Activated CD8-positive, alpha-beta memory T cell treated with anti-CD3 and anti-CD28 coated beads for 4 hours (primary cell): Measurements from ENCODE around the gene PRKG1.

Experiments
- DNase-seq, 2 donors: peaks; one replicate each; pipeline ENCODE4 v3.0.0-alpha.2; 2020; ENCODE audit warnings: low read depth in 2 of 2

The PRKG1 gene

GRCh38 chr10:51596695-51597094, 522.4 kb downstream of the PRKG1 start:
- no peak for DNase-seq

GRCh38 chr10:51599647-51600046, 525.4 kb downstream of the PRKG1 start:
- DNase-seq, result no peak

- no peak for DNase-seq
Measured at GRCh38 chr10:51602326-51602725, 528.0 kb downstream of the PRKG1 start.

- no peak for DNase-seq
Measured at GRCh38 chr10:51604579-51604978, 530.3 kb downstream of the PRKG1 start.

GRCh38 chr10:51606825-51607462, 532.7 kb downstream of the PRKG1 start:
- DNase-seq, result no peak

GRCh38 chr10:51607463-51607835, 533.2 kb downstream of the PRKG1 start:
- no peak for DNase-seq

- DNase-seq, result no peak
Measured at GRCh38 chr10:51608211-51608610, 533.9 kb downstream of the PRKG1 start.

GRCh38 chr10:51615764-51616298, 541.5 kb downstream of the PRKG1 start:
- no peak for DNase-seq

- no peak for DNase-seq
Measured at GRCh38 chr10:51617576-51618235, 543.4 kb downstream of the PRKG1 start.

- DNase-seq, result no peak
Measured at GRCh38 chr10:51619365-51619764, 545.1 kb downstream of the PRKG1 start.

GRCh38 chr10:51620131-51620530, 545.8 kb downstream of the PRKG1 start:
- no peak for DNase-seq

GRCh38 chr10:51624013-51624412, 549.7 kb downstream of the PRKG1 start:
- no peak for DNase-seq

- DNase-seq, result no peak
Measured at GRCh38 chr10:51629934-51630639, 555.8 kb downstream of the PRKG1 start.

GRCh38 chr10:51630640-51631005, 556.3 kb downstream of the PRKG1 start:
- DNase-seq, result no peak

GRCh38 chr10:51635436-51635835, 561.1 kb downstream of the PRKG1 start:
- no peak for DNase-seq

GRCh38 chr10:51638211-51638610, 563.9 kb downstream of the PRKG1 start:
- DNase-seq, result no peak

GRCh38 chr10:51638737-51639136, 564.5 kb downstream of the PRKG1 start:
- no peak for DNase-seq

GRCh38 chr10:51640120-51640819, 566.0 kb downstream of the PRKG1 start:
- no peak for DNase-seq

- DNase-seq, result no peak
Measured at GRCh38 chr10:51642581-51642980, 568.3 kb downstream of the PRKG1 start.

GRCh38 chr10:51643734-51644133, 569.4 kb downstream of the PRKG1 start:
- DNase-seq, result no peak

GRCh38 chr10:51649064-51649463, 574.8 kb downstream of the PRKG1 start:
- no peak for DNase-seq

- DNase-seq, result no peak
Measured at GRCh38 chr10:51651063-51651462, 576.8 kb downstream of the PRKG1 start.
